Neural cell (in vitro differentiated cells): ENCODE data around the gene SLC6A9. TPM values are rescaled to one million over a fixed set of nuclear protein-coding genes. Genes with fewer than 3 reads are reported as not detected.

Experiments used
- H2AFZ ChIP-seq: fragments of 200-600, 300-800 bp; sonication (generic), shearing (Covaris generic); 2 replicates; pipeline ENCODE4 v1.6.0; 2014; ENCODE audit warnings: low read depth, mild to moderate bottlenecking, antibody characterized with exemption, low read length, moderate library complexity
- H3F3A ChIP-seq: fragments of 200-600 bp; shearing (Covaris generic); 2 replicates; pipeline ENCODE4 v1.6.1; 2016; ENCODE audit warnings: mild to moderate bottlenecking, moderate library complexity, mixed read lengths, antibody characterized with exemption, low read length; ENCODE audit not compliant: insufficient read depth, poor library complexity, severe bottlenecking
- H3K27ac ChIP-seq: fragments of 200-600, 300-800 bp; sonication (generic), shearing (Covaris generic); 2 replicates; pipeline ENCODE4 v1.5.1; 2014; ENCODE audit warnings: mild to moderate bottlenecking, low read length, moderate library complexity
- H3K27me3 ChIP-seq: fragments of 300-800, 200-600 bp; sonication (generic), shearing (Covaris generic); 2 replicates; pipeline ENCODE4 v1.6.0; 2014; ENCODE audit warnings: mild to moderate bottlenecking, low read depth, low read length, moderate library complexity; ENCODE audit not compliant: insufficient read depth
- H3K36me3 ChIP-seq: fragments of 300-800, 200-600 bp; sonication (generic), shearing (Covaris generic); 2 replicates; pipeline ENCODE4 v1.5.1; 2014; ENCODE audit warnings: mild to moderate bottlenecking, antibody characterized with exemption, low read length, moderate library complexity; ENCODE audit not compliant: insufficient read depth
- H3K4me2 ChIP-seq: fragments of 300-800, 200-600 bp; sonication (generic), shearing (Covaris generic); 2 replicates; pipeline ENCODE4 v1.6.0; 2014; ENCODE audit warnings: mild to moderate bottlenecking, low read length
- H3K4me3 ChIP-seq: fragments of 300-800, 200-600 bp; sonication (generic), shearing (Covaris generic); 2 replicates; pipeline ENCODE4 v1.5.1; 2014; ENCODE audit warnings: mild to moderate bottlenecking, low read length, moderate library complexity
- H3K79me2 ChIP-seq: fragments of 200-600 bp; shearing (Covaris generic); replicated peaks from 2 replicates; pipeline ENCODE4 v1.6.0; 2014; ENCODE audit warnings: mild to moderate bottlenecking, low read length, moderate library complexity; ENCODE audit not compliant: insufficient read depth
- H3K9ac ChIP-seq: fragments of 300-800, 200-600 bp; sonication (generic), shearing (Covaris generic); 2 replicates; pipeline ENCODE4 v1.6.1; 2016; ENCODE audit warnings: mild to moderate bottlenecking, low read length, mixed read lengths
- H3K9me2 ChIP-seq: fragments of 200-600 bp; shearing (Covaris generic); 2 replicates; pipeline ENCODE4 v1.6.1; 2016; ENCODE audit warnings: mild to moderate bottlenecking, low read length, mixed read lengths; ENCODE audit not compliant: insufficient read depth
- H3K9me3 ChIP-seq: fragments of 200-600, 300-800 bp; sonication (generic), shearing (Covaris generic); 2 replicates; pipeline ENCODE4 v1.6.1; 2016; ENCODE audit warnings: mild to moderate bottlenecking, mixed run types, low read length, moderate library complexity, mixed read lengths
- H4K20me1 ChIP-seq: fragments of 200-600 bp; shearing (Covaris generic); 2 replicates; pipeline ENCODE4 v1.6.1; 2016; ENCODE audit warnings: mild to moderate bottlenecking, mixed run types; ENCODE audit not compliant: insufficient read depth
- CTCF ChIP-seq: fragments of 450-650 bp; IDR thresholded peaks from 2 replicates; pipeline ENCODE4 v1.5.1; 2014; ENCODE audit warnings: antibody characterized with exemption, mild to moderate bottlenecking, moderate library complexity; ENCODE audit not compliant: poor library complexity, severe bottlenecking
- EP300 ChIP-seq: fragments of 450-650 bp; conservative IDR thresholded peaks from 2 replicates; pipeline ENCODE4 v1.6.1; 2014; ENCODE audit warnings: antibody characterized with exemption, mild to moderate bottlenecking, moderate library complexity; ENCODE audit not compliant: poor library complexity, severe bottlenecking
- EZH2 ChIP-seq: fragments of 200-600, 300-800 bp; shearing (Covaris generic), sonication (generic); IDR thresholded peaks from 2 replicates; pipeline ENCODE4 v1.6.1; 2014; ENCODE audit warnings: antibody characterized with exemption, low read length, borderline replicate concordance, mild to moderate bottlenecking; ENCODE audit not compliant: insufficient read depth, poor library complexity, severe bottlenecking
- MXI1 ChIP-seq: fragments of 450-650 bp; conservative IDR thresholded peaks from 2 replicates; pipeline ENCODE4 v1.6.1; 2014; ENCODE audit warnings: antibody characterized with exemption, mild to moderate bottlenecking; ENCODE audit not compliant: poor library complexity, severe bottlenecking
- POLR2AphosphoS5 ChIP-seq: IDR thresholded peaks from 2 replicates; pipeline ENCODE4 v1.6.1; 2012
- RAD21 ChIP-seq: fragments of 450-650 bp; conservative IDR thresholded peaks from 2 replicates; pipeline ENCODE4 v1.6.1; 2014; ENCODE audit warnings: antibody characterized with exemption, mild to moderate bottlenecking, moderate library complexity
- REST ChIP-seq: IDR thresholded peaks from 2 replicates; pipeline ENCODE4 v1.6.1; 2012; ENCODE audit warnings: borderline replicate concordance
- SMC3 ChIP-seq: fragments of 450-650 bp; conservative IDR thresholded peaks from 2 replicates; pipeline ENCODE4 v1.6.1; 2014; ENCODE audit warnings: antibody characterized with exemption, mild to moderate bottlenecking, moderate library complexity; ENCODE audit not compliant: poor library complexity
- TAF1 ChIP-seq: IDR thresholded peaks from 2 replicates; pipeline ENCODE4 v1.6.1; 2012; ENCODE audit warnings: low read depth
- polyA plus RNA-seq: library from polyadenylated mRNA; depleted of rRNA; stranded (reverse); fragments of >200 nt; gene quantifications from 2 replicates; pipeline ENCODE4 v1.2.3, GENCODE V29; 2014

Gene SLC6A9
- polyA plus RNA-seq, 1 donor from 2014 or later, result 1.3 TPM

- Histone ChIP-seq H3K9me3 (no peaks in the 10 kb centered on the region), H4K20me1 (no peaks in the 10 kb centered on the region), H3K36me3 (no peaks in the 10 kb centered on the region), H3F3A (no peaks in the 10 kb centered on the region), H3K9me2 (no peaks in the 10 kb centered on the region), H2AFZ (no peak overlapping the region), H3K4me2 (no peak overlapping the region), H3K9ac (peak overlapping the region; percentile 1), H3K79me2 (no peaks in the 10 kb centered on the region), H3K27me3 (no peaks in the 10 kb centered on the region), H3K27ac (no peak overlapping the region), H3K4me3 (no peak overlapping the region)
- TF ChIP-seq REST (no peak), EP300 (no peak), SMC3 (no peak), MXI1 (no peak), RAD21 (no peak), TAF1 (no peak), CTCF (no peak), EZH2 (no peak), POLR2AphosphoS5 (no peak)
Measured at GRCh38 chr1:43995984-43996732, 35.1 kb downstream of the SLC6A9 start.

- Histone ChIP-seq H3F3A (no peaks in the 10 kb centered on the region), H3K27me3 (no peaks in the 10 kb centered on the region), H2AFZ (no peak overlapping the region), H3K9me3 (no peaks in the 10 kb centered on the region), H3K36me3 (no peaks in the 10 kb centered on the region), H3K27ac (no peak overlapping the region), H3K4me3 (no peak overlapping the region), H4K20me1 (no peaks in the 10 kb centered on the region), H3K9me2 (no peaks in the 10 kb centered on the region), H3K4me2 (no peak overlapping the region), H3K79me2 (no peaks in the 10 kb centered on the region), H3K9ac (no peak overlapping the region)
- no peak for TF ChIP-seq MXI1
- no peak for TF ChIP-seq TAF1
- no peak for TF ChIP-seq SMC3
- TF ChIP-seq EP300, result no peak
- TF ChIP-seq RAD21, result no peak
- no peak for TF ChIP-seq REST
- TF ChIP-seq EZH2, result no peak
- TF ChIP-seq CTCF, result no peak
- TF ChIP-seq POLR2AphosphoS5, result no peak
Measured at GRCh38 chr1:43994794-43995790, 36.2 kb downstream of the SLC6A9 start.
